ENCODE data around the gene CTSH.
"Not testable (repeated sequence)": the region's sequence is repeated elsewhere in the genome, so short reads cannot be mapped to it uniquely, and the experiment has no call there.

Gene CTSH

GRCh38 chr15:78872155-78872971 lies 72.5 kb downstream of the CTSH start, which contains the start of gene MORF4L1:
TSS of gene MORF4L1 (plus strand) at chr15:78872890. CDS start at chr15:78873018, 128 bp downstream.
- H3K27ac ChIP-seq, result peak within 1 kb of the TSS; percentile 99
- DNase-seq (ENCODE audit: low spot score), result peak; percentile 93
- TF ChIP-seq CTCF (conservative IDR thresholded peaks at IDR 0.05; ENCODE audit: low read depth), result no peak
- ChIA-PET CTCF (interaction anchor here (1.4 kb wide), 1 partner anchor 12 kb away, joined by 8 read pairs; no protein-coding TSS in a partner anchor), POLR2A (ENCODE audit: low non-redundant PET) (interaction anchor here (0.6 kb wide), 1 partner anchor 178 kb away, joined by 3 read pairs; no protein-coding TSS in a partner anchor)

GRCh38 chr15:78871483-78872127 lies 73.2 kb downstream of the CTSH start:
- POLR2A ChIA-PET (ENCODE audit: low non-redundant PET), result interaction anchor here (0.6 kb wide), 1 partner anchor 177 kb away, joined by 3 read pairs; no protein-coding TSS in a partner anchor
- CTCF ChIA-PET, result interaction anchor here (0.6 to 1.4 kb wide), 3 partner anchors 12 to 703 kb away, joined by 3 to 8 read pairs (median 5); no protein-coding TSS in a partner anchor
- not testable (repeated sequence) for DNase-seq (ENCODE audit: low spot score); H3K27ac ChIP-seq
